Inferior parietal cortex (tissue), 1 donor: ENCODE results near the gene RCAN2.
"Not testable (repeated sequence)": the region's sequence is repeated elsewhere in the genome, so short reads cannot be mapped to it uniquely, and the experiment has no call there.

Source experiments
- DNase-seq: peaks from one replicate; pipeline ENCODE4 v3.0.0-alpha.2; 2016; ENCODE audit errors: extremely low spot score

Gene RCAN2

DNA sequence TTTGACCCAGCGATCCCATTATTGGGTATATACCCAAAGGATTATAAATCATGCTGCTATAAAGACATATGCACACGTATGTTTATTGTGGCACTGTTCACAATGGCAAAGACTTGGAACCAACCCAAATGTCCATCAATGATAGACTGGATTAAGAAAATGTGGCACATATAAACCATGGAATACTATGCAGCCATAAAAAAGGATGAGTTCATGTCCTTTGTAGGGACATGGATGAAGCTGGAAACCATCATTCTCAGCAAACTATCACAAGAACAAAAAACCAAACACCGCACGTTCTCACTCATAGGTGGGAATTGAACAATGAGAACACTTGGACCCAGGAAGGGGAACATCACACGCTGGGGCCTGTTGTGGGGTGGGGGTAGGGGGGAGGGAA, 103.5 kb downstream of the RCAN2 start:
- not testable (repeated sequence) for DNase-seq

DNA sequence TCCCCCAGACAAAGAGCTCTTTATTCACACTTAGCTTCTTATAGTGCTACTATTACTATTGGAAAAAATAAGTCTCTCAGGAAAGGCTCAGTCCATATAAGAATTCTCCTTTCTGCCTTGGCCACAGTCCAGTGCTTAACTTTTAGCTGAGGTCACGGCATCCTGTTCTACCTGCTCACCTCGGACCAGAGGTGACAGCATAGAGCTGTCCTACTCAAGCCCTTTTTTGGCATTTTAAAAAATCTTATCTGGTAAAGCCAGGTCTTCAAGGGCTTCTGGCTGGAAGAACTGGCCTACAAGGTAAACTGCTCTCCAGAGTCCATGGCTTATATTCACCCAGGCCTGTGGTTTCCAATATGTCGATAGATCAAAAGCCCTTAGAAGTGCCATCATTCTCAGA, 109.7 kb downstream of the RCAN2 start:
- DNase-seq: no peak

DNA sequence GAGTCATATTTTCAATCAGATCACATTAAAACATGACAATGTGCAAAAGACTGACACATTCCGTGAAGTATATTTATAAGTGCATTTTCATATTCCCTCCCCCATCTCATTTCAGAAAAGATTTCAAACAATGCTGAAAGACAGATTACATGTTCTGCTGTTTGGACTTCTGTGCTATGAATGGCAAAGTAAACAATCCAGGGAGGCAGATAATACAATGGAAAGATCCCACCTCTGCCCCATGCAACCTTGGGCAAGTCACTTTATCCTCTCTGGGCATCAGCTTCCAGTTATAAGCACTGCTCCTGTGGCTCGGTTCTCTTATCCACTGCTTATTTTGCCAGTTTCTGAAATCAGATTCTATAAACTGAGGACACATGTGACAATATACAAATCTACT, 110.2 kb downstream of the RCAN2 start:
- no peak for DNase-seq

DNA sequence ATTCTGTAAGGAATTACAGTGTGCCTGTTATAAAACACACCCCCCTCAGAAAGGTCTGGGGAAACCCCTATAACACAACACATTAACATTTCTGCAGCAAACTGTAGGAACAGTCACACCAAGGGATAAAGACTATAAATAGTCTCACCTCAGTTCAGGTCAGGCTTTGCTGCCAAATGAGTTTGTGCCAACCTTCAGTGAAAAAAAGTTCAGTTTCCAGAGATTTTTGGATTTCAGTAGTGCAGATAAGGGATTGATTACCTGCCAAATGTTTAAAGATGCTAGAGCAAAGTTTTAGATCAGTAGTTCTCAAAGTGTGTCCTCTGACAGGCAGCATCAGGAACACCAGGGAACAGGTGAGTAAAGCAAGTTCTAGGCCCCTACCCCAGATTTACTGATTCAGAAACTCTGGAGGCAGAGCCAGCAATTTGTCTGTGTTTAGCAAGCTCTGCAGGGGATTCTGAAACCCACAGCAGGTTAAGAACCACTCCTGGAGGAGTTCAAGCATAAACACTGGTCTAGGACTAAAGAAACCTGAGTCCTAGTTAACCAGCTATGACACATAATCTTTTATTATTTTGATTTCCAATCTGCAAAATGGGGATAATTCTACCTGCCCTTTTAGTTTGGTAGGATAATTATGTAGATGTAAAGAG, 111.0 kb downstream of the RCAN2 start:
- DNase-seq: no peak

DNA sequence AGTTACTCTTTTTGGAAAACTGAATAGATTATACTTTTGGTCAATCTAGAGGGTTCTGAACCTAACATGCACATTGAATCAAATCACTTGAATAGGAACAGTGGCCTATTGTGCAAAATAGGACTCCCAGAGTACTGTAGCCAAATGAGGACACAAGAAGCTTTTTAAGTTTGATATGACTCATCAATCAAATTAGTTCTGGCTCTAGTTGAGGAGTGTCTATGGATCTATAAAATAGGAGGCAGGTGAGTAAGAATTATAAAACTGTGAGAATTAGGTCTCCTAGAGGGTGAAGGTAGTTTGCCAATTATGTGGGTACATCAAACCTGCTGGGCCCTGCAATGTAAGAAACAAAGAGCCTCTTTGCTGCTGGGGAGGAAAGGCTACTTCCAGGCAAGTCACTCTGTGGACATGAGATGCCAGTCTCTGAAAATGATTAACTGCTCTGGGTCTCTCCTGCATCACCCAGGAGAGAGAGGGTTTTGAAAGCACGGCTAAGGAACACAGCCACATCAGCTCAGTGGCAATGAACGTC, 112.3 kb downstream of the RCAN2 start:
- peak; percentile 64 for DNase-seq

DNA sequence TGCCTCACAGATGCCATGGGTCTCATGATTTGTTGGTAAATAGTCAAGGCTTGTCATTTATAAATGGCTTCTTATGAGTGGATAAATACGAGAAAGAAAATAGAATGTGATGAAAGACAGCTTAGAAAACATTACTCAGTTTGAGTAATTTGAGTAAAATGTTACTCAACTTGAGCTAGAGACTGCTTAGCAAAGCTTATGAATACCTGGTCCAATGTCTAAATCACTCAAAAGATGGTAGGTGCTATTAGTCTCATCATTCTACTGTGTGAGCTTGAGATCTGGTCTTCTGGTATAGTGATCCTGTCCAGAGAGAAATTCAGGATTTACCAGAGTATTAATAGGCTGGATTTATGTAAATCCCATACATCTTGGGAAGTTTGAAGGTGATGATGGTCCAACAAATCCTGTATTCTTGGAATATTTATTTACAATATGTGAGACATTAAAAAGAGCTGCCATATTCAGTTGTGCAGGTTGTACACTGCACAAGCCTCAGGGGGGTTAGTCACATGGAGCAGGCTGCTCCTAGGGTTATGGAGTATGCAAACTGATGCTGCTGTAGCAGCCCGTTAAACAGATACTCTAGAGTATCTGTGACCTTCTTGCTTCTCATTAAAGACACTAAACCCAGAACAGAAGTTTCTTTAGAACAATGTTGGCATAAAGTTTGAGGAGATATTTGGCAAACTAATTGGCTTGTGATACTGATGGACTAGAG, 112.9 kb downstream of the RCAN2 start:
- no peak for DNase-seq

DNA sequence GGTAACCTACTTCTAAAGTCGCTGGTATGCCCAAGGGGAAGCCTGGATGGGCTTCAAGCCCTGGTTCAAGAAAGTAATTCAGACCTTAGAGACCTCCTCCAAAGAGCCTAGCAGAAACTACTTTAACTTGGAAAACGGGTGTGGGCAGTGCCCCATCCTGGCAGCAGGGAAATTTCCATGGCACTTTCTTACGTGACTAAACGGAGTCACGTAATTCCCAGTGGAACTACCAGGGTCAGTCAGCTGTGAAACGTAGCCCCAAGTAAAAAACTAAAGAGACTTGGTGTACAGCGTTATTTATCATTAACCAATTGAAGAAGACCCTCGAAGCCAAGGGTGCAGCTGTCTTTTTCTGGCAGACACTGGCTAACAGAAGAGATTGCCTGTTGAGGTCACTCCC, 114.0 kb downstream of the RCAN2 start:
- DNase-seq: no peak

DNA sequence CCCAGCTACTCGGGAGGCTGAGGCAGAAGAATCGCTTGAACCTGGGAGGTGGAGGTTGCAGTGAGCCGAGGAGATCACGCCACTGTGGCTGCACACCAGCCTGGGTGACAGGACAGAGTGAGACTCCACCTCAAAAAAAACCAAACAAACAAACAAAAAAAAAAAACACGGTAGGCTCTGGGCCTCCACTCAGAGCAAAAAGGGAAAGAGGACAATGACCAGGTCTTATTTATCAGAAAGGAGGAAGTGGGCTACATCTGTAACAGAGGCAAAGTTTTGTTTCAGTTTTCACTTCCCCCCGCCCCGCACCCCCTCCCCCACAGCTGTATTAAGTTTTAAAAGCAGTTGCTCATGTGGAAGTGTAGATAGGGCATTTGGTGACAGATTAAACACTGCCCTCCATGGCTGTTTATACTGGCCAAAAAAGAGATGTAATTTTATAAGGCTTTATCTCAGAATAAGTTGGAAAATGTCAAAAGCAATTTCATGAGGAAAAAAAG, 114.6 kb downstream of the RCAN2 start:
- no peak for DNase-seq

DNA sequence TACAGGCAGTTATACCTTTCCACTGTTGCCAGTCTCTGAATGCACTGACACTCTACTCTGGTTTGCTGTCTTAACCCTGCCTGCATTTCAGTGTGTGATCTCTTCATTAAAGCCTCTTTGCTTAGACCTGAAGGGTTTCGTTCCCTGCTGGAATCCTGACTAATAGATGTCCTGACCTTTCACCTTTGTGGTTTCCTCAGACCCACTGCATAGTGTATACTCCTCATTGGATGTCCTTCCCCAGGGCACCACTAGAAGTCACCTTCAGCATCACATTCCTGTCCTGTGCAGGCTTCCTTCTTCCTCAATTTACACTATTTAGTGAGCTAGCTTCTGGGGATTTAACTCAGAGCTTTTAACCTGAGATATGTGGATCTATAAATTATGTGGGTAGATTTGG, 120.6 kb downstream of the RCAN2 start:
- no peak for DNase-seq

DNA sequence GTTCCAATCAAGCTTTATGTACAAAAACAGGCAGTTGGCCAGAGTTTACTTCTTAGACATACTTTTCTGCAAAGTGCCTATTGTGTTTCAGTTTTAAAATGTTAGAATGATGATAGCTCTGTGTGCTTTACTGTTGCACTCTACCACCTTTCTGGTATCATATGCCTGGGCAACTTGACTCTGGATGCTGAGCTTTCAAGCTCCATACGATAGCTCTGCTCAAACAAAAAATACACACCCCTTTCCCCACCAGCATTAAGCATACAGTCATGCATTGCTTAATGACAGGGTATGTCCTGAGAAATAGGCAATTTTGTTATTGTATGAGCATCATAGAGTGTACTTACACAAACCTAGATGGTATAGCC, 123.1 kb downstream of the RCAN2 start:
- no peak for DNase-seq

DNA sequence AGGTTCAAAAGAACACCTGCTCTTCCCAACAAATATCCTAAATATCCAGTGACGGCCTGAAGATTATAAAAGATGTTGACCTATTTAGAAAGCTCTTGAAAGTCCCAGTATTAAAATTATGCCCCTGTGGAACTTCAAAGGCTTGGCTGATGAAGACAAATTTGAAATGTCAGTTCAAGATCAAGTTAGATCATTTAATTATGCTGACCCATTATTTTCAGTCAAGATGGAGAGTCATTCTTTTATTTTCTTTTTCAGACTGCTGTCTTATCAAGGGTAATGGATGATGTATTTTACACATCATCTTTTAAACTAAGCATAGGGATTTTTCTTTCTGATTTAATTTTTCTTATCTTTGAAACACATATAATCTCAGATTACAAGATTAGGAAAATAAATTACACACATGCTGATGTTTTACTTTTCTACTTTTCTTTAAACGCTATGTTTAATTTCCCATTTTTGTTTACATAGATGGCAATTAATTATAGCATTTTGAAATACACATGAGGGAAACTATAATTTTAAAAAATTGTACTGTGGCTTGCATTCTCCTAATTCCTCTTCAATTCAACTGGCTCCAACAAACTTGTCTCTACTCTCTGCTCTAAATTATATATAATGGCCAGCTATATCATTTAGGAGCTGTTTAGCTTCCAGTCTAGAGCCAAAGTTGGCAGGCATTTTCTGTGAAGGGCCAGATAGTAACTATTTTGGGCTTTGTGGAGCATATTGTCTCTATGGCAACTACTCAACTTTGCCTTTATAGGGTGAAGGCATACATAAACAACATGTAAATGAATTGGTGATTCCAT, 123.7 kb downstream of the RCAN2 start:
- DNase-seq: no peak

DNA sequence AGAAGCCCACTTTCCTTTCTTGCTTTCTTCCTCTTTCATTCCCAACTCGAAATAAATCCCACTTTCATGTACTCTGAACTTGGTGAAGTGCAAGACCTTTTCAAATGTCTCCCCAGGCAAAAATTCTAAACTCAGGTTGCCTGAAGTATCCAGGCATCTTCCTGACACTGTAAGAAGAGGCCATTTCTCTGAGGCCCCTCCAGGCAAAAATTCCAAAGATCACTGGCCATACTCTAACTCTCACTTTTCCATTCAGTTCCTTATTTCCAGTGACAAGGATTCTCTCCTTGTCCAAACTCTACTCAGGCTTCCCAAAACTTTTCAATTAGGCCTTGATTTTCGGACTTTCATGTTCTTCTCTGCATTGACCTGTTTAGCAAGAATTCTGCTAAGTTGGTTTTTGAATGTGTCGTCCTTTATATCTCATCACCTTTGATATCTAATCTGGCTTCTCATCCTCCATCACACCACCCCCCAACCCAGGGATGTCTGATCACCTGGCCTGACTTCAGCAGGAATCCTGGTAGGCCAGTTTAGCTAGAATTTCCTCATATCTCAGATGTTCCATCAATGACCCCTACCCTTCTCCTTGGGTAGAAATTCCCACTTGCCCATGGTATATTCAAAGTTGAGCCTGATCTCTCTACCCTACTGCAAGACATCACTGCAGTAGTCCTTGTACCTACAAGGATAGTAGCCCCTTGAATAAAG, 124.9 kb downstream of the RCAN2 start:
- DNase-seq: no peak

DNA sequence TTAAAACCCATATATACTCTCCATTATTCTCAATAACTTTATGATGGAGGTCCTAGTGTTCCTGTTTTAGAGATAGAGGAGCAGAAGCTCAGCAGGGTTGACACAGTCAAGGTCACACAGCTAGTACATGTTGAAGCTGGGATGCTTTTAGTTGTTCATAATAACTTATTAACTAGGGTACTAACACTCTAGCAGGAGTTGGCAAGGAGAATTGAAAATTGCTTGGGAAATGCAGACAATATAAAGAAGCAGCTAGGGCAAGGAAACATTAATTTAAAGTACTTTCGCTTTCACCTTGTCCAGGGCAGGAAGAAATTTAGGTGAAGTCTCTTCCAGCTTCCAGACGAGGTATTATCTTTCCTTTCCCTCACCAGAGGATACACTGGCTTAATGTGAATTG, 133.7 kb downstream of the RCAN2 start:
- DNase-seq: no peak

DNA sequence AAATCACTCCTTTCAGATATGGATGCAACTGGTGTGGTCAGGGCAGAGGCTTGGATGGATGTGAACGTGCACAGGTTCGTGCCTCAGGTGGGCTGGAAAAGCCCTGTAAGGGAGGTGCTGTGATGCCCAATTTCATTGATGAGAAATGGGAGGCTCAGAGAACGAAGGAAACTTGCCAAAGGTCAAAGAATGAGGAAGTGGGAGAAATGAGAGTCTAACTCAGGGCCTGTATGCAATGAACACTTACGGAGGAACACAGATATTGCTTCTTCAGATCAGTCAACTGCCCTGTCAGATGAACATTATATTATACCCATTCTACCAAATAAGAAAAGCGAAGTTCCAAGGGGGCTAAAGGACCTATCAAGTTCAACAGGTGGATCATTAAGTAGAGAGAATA, 134.7 kb downstream of the RCAN2 start:
- DNase-seq: no peak

DNA sequence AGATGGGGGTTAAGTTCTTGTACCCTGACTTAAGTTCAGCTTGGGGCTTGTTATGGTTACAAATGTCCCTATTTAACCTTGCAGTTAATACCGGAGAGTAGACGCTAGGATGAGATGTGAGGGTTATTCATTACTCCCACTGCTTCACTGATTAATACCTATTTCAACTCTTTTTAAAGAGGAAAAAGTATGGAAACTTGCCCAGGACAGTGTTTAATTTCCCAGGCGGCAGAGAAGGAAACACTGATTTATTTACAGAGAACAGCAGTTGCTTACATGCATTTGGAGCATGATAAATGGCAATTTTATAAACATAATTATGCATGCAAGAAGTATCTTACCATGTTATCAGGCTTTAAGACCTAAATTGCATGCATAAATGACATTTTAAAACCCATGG, 137.7 kb downstream of the RCAN2 start:
- DNase-seq: no peak

DNA sequence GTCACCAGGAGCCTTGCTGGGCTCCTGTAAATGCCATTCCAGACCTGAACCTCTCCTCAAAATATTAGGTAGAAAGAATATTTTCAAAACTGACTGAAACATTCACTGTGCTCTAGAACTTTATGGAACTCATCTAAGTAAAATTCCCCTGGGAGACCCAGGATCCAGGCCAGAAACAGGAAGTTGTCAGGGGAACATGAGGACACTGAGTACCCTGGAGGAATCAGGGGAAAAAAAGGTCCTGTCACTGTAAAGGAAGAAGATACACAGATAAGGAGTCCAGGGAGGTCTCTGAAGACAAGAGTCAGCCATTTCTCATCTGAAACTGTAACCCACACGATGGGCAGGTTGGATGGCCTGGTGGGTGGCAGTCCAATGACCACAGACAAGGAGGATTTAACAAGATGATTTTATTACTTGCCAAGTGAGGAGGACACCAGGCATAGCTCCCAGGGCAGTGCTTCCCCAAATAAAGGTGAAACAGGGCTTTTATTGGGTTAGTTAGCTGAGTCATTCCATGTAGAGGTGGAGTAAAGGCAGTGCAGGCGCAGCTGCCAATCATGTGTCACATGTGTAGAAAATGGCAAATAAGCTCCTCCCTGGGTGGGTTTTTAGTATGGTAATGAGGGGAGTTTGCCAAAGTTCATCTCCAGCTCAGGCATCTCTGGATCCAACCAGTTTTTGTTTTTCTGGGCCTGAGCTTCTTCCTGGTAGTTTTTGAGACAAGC, 138.5 kb downstream of the RCAN2 start:
- DNase-seq: no peak

DNA sequence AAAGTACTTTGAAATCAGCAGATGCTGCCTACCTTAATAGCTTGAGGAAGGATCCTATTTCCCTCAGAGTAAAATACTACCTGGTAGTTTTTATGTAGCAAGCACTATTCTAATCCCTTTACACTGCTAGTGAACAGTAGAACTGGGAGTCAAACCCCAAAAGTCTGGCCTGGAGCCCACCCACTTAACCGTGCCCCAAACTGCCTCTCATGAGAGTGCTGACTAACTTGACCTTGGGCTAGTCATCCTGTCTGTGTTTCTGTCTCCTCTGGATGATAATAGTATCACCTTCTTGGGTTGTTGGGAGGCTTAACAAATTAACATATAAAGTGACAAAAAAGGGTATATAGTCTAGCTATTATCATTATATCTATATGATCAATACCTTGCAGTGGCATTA, 140.5 kb downstream of the RCAN2 start:
- no peak for DNase-seq

DNA sequence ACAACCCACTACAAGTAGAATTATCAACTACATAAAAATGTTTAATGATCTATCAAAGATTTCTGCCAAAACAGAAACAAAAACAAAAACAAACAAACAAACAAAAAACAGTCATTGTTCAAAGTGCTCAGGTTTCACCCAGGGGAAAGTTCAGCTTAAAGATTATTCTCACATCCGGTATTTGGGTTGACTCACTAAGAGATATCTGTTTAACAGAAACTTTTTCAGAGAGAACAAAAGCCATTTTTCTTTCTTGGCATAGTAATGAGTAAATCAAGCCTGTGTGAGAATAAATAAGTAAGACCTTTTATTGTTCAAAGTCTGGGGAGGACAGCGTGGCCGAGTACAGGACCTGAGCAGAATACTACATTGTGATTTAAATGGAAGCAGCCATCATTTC, 143.6 kb downstream of the RCAN2 start:
- DNase-seq: no peak

DNA sequence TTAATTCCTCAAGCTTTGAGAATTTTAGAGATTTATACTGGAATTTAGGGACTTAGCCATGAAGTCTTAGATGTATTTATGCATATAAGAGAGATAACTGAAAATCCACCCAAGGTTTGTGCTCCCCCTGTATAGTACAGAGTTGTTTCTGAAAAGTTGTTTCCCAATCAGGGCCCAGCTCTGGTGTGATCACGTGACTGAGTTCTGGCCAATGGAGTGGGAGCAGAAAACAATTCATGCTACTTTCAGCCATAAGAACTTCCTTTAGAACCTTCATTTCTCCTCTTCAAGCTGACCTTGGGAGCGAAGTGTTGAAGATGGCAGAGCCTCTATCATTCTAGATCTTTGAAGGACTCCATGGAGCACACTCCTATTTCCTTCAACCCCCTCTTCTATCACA, 151.0 kb downstream of the RCAN2 start:
- DNase-seq: no peak

DNA sequence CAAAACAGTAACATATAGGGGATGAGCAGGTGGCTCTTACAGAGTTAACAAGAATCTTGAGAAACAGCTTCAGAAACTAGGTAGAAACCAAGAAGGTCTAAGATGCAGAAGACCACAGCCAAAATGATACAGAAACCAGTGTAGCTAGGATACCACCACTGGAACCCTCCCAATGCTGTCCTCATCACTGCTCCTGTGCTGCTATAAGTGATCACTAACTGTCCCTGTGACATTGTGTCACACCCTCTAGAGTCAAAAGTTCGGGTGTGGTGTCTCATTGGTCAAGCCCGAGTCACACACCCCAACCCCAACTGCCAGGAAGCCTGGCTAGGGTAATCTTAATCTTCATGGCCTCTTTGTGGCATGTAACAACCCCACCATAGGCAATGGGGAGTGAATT, 153.1 kb downstream of the RCAN2 start:
- no peak for DNase-seq

DNA sequence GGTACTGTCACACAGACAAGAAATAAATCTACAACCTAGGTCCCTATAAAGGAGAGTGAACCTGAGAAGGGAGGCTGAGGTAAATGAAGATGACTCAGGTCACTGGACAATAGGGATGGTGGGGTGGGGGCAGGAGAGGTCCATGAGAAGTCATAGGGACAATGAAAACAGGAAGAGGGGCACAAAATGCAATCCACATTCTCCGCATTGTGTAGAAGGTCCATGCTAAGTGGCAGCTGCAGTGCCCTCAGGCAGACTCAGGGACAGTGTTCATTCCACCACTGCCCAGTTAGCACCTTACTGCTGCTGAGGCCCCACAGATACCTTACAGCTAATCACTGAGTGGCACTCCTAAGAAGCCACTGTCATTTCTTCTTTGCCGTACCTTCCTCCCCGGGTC, 156.8 kb downstream of the RCAN2 start:
- DNase-seq: no peak
